ENCODE measurements around the gene DISC1.

DNA sequence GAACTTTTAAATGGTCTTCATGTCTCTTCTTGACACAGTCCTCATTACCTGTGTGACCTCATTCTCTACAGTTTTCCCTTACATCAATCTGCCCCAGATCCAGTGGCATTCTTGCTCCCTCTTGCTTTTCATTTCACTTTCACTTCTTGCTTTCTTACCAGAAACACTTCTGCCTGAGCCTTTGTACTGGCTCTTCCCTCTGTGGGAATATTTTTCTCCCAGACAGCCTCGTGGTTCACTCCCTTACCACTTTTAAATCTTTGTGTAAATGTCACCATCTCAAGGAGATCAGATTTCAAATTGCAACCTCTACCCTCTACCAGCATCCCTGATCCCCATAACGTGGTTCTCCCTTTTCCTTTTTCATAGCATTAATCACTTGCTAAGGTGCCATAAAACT, 73.2 kb downstream of the DISC1 start:
- TF ChIP-seq FOXK2 (IDR thresholded peaks at IDR 0.05) (0 out of 2 replicates have a peak, but pooled peaks have one; percentile 34), FOXA1 (IDR thresholded peaks at IDR 0.05) (no peak), TARDBP (IDR thresholded peaks at IDR 0.05) (no peak), ZNF384 (IDR thresholded peaks at IDR 0.05) (no peak), BHLHE40 (IDR thresholded peaks at IDR 0.05; ENCODE audit: borderline replicate concordance) (no peak), SP1 (IDR thresholded peaks at IDR 0.05) (no peak)
